ENCODE data around the gene CAPN5.

GRCh38 chr11:77067861-77068443, 1.2 kb downstream of the CAPN5 start:
- TF ChIP-seq CTCF (IDR thresholded peaks at IDR 0.05) = no peak
- no peak for TF ChIP-seq POLR2A (IDR thresholded peaks at IDR 0.05)
- no peak for TF ChIP-seq POLR2AphosphoS5 (IDR thresholded peaks at IDR 0.05)
